B cell (primary cell): ENCODE results near the gene PLCXD1.

Source experiments
- CTCF ChIP-seq: fragments of 200-600 bp; IDR thresholded peaks from one replicate; pipeline ENCODE4 v1.8.0; 2022; ENCODE audit warnings: antibody characterized with exemption, mild to moderate bottlenecking
- EZH2 ChIP-seq: IDR thresholded peaks from 2 replicates; pipeline ENCODE4 v1.6.1; 2012; ENCODE audit warnings: borderline replicate concordance, low read depth, mild to moderate bottlenecking, moderate library complexity, low read length; ENCODE audit not compliant: insufficient read depth, poor library complexity, severe bottlenecking

- TF ChIP-seq CTCF (no peak), EZH2 (no peak)
These were observed 42.8 kb downstream of the PLCXD1 start for GRCh38 chrX:323721-324628.
